Right lobe of liver (tissue), 4 donors: ENCODE results near the gene PPM1F.

ENCODE experiments used
- POLR2A ChIP-seq: fragments of 450-650 bp; IDR thresholded peaks from one replicate; pipeline ENCODE4 v1.6.1; 2017; ENCODE audit warnings: antibody characterized with exemption, mild to moderate bottlenecking
- TF ChIP-seq, protein P1 (sequence below), 4 donors: fragments of 200-600 bp in 3 of 4; fragments of 450-650 bp in 1 of 4; IDR thresholded peaks; one replicate each; pipeline versions ENCODE4 v1.5.1 to v1.8.0; 2016 to 2022; ENCODE audit warnings: antibody characterized with exemption in 4 of 4, mild to moderate bottlenecking in 2 of 4
- donor health status: DM: no; HTN: no; CAD: no.
- donor health status: DM: no; HTN: no; CAD: no.
- donor health status: DM: no; HTN: yes; CAD: no.

DNA sequence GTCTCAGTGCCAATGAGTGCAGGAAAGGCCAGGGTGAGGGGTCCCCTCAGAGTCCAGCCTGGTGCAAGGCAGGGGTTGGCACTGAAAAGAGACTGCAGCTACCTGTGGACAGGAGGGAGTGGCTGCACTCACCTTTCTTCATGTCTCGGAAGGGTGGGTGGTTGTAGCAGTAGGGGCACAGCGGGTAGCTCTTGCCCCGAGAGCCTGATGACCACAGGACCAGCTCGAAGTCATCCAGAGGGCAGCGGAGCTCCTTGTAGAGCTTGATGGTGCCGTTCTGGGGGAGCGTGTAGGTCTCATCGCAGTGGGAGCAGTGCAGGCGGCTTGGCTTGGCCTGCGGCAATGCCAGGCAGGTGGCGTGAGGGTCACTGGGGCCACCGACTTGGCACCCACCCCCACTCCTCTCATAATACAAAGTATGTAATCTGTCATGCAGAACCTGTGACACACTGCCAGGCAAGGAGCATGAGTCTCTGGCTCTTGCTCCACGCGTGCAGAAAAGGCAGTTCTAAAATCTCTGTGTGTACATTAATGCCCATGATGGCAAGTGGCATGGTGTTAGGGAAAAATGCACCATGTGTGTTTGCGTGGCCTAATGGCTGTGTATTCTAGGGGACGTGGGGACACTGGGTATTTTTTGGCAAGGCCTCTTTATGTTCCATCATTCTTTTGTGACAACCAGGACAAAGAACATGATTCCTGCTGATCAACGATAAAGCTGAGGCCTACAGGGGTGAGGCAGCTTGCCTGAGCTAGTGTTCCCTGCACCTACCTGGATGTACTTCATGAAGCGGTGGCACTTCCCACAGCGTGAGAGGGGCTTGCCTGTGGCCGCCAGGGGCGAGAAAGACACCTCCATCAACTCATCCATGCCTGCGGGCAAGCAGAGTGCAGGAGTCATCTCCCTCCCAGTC lies 6.0 kb upstream of the PPM1F start:
- TF ChIP-seq, protein P1, sequence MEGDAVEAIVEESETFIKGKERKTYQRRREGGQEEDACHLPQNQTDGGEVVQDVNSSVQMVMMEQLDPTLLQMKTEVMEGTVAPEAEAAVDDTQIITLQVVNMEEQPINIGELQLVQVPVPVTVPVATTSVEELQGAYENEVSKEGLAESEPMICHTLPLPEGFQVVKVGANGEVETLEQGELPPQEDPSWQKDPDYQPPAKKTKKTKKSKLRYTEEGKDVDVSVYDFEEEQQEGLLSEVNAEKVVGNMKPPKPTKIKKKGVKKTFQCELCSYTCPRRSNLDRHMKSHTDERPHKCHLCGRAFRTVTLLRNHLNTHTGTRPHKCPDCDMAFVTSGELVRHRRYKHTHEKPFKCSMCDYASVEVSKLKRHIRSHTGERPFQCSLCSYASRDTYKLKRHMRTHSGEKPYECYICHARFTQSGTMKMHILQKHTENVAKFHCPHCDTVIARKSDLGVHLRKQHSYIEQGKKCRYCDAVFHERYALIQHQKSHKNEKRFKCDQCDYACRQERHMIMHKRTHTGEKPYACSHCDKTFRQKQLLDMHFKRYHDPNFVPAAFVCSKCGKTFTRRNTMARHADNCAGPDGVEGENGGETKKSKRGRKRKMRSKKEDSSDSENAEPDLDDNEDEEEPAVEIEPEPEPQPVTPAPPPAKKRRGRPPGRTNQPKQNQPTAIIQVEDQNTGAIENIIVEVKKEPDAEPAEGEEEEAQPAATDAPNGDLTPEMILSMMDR (IDR thresholded peaks at IDR 0.05): no peak
- no peak for TF ChIP-seq POLR2A
